Left ventricle myocardium superior (tissue), 1 donor: Measurements from ENCODE around the gene C4B. TPM values are rescaled to one million over a fixed set of nuclear protein-coding genes. Genes with fewer than 3 reads are reported as not detected.
"Not testable (repeated sequence)": the region's sequence is repeated elsewhere in the genome, so short reads cannot be mapped to it uniquely, and the experiment has no call there.

Source experiments
- ATAC-seq: fragments of 200-7000 bp; cut with Tn5 transposase; one replicate; pipeline ENCODE4 v1.9.1; 2020; ENCODE audit warnings: mild to moderate bottlenecking, moderate library complexity
- DNase-seq: peaks from one replicate; pipeline ENCODE4 v3.0.0-alpha.2; 2020
- intact Hi-C: fragments of 100-400 bp; cut with micrococcal nuclease; formaldehyde crosslinking; loops from one replicate; pipeline ENCODE4 v1.11.0; 2022
- total RNA-seq: library from RNA; stranded (reverse); fragmentation: NEBNext Ultra II Directional; extraction: Animal tissue kit (Norgen Biotek cat#: 25700); gene quantifications from one replicate; pipeline ENCODE4 v1.2.1, GENCODE V29; 2021
- donor health status: DM: no; HTN: yes; CAD: no; lungs with severe emphysema.

Gene C4B
- total RNA-seq, 1 donor from 2014 or later, result 84.0 TPM

- ATAC-seq, intact Hi-C loops: not testable (repeated sequence)
These were observed 857 bp upstream of the C4B start for GRCh38 chr6:32013738-32014137.

DNA sequence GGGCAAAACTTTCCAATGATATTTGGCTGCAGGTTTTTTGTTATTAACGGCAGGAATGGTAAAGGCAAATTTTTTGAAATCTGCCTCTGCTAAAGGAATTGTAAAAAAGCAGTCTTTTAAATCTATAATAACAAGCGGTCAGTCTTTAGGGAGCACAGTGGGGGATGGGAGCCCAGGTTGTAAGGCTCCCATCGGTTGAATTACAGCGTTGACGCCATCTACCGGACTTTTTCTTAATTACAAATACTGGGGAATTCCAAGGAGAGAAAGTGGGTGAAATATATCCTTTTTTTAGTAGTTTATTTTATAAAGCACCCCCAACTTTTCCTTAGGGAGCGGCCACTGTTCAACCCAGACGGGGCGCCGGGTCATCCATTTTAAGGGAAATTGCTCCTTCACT, 7.5 kb downstream of the C4B start:
- ATAC-seq, DNase-seq, intact Hi-C loops: not testable (repeated sequence)

More at GRCh38 chr6:32013738-32014137, 857 bp upstream of the C4B start:
- DNase-seq, result not testable (repeated sequence)

GRCh38 chr6:32028631-32029030, 14.0 kb downstream of the C4B start:
- ATAC-seq, intact Hi-C loops, DNase-seq: not testable (repeated sequence)

GRCh38 chr6:32029553-32029952, 15.0 kb downstream of the C4B start:
- DNase-seq, intact Hi-C loops, ATAC-seq: not testable (repeated sequence)

DNA sequence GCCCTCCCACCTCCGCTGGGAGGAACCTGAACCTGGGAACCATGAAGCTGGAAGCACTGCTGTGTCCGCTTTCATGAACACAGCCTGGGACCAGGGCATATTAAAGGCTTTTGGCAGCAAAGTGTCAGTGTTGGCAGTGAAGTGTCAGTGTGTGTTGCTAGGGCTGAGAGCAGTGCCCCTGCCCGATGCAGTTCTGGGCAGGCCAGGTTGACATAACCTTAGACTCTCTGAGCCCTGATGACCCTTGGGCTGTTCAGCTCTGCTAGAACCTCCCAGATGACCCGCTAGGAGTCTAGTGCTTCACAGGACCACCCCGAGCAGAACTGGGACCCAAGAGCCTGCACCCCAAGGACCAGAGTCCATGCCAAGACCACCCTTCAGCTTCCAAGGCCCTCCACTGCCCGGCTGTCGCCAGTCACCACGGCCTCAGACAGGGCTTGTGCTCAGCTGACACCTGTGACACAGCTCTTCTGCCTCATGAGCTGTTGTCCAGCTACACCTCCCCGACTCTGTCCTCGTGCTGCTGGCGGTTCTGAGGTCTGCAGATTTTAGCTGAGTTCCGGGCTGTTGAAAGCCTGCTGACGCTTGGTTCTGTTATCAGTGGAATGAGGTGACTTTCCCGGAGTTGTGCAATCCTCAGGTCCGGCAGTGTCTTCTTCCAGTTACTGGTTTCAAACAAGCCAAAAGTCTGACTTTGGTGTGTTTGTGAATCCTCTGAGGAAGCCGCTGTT, 20.9 kb downstream of the C4B start:
- DNase-seq, intact Hi-C loops: not testable (repeated sequence)
- ATAC-seq, result peak; percentile 43

DNA sequence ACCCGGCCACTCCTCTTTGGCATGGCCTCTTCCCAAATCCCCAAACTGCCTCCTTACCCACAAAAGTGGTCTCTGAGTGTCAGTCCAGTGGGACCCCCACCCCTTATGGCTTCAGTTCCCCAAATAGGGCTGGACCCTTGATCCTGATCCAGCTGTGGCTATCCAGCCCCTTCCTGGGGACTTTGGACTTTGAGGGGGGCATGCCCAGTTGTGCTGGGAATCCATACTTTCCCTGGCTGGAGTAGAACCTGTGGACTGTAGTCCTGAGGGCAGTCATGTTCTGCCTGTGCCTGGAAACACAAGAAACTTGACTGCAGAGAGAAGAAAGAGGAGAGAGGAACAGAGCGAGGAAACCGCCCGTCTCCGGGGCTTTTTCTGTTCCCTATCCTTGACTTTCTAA, 22.5 kb downstream of the C4B start:
- ATAC-seq, DNase-seq, intact Hi-C loops: not testable (repeated sequence)

DNA sequence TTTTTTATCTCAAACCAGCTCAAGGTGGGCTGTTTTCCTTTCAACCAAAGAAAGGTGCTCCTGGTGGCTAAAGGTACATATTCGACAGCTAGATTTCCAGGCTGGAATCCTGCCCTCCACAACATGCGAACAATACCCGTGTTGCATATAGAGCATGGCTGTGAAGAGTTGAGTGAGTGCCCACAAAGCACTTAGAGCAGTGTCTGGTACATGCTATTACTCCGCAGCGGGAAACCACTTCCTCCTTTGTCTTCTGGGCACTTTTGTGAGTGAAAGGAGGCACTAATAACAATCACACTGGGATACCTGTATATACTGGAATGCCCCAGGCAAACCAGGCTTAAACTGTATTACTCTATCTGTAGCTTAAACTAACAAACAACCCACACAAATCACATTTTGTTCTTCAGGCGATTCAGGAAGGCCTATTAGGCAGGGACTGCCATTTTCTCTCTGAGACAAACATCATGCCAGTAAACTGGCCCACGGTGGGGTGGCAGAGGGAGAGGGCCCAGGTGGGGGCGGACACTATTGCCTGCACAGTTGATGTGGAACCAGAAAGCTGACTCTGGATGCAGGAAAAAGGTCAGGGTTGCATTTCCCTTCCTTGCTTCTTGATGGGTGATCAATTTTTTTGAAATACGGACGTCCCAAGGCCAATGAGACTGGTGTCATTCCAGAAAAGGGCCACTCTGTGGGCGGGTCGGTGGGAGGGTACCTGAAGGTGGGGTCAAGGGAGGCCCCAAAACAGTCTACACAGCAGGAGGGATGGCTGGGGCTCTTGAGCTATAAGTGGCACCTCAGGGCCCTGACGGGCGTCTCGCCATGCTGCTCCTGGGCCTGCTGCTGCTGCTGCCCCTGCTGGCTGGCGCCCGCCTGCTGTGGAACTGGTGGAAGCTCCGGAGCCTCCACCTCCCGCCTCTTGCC, 23.3 kb downstream of the C4B start, which contains the start of gene CYP21A2:
TSS of gene CYP21A2 (plus strand) at position 818 of the 927 bp plus-strand sequence. CDS start at position 826, 8 bp downstream.
- peak; percentile 30 for DNase-seq
- ATAC-seq, intact Hi-C loops: not testable (repeated sequence)

- DNase-seq, ATAC-seq, intact Hi-C loops: not testable (repeated sequence)
These were observed 24.3 kb downstream of the C4B start for GRCh38 chr6:32038878-32039277.

- DNase-seq, result peak; percentile 27
- intact Hi-C loops, ATAC-seq: not testable (repeated sequence)
These were observed 25.0 kb downstream of the C4B start for GRCh38 chr6:32039321-32040274.

DNA sequence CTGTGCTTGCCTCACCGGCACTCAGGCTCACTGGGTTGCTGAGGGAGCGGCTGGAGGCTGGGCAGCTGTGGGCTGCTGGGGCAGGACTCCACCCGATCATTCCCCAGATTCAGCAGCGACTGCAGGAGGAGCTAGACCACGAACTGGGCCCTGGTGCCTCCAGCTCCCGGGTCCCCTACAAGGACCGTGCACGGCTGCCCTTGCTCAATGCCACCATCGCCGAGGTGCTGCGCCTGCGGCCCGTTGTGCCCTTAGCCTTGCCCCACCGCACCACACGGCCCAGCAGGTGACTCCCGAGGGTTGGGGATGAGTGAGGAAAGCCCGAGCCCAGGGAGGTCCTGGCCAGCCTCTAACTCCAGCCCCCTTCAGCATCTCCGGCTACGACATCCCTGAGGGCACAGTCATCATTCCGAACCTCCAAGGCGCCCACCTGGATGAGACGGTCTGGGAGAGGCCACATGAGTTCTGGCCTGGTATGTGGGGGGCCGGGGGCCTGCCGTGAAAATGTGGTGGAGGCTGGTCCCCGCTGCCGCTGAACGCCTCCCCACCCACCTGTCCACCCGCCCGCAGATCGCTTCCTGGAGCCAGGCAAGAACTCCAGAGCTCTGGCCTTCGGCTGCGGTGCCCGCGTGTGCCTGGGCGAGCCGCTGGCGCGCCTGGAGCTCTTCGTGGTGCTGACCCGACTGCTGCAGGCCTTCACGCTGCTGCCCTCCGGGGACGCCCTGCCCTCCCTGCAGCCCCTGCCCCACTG, 25.9 kb downstream of the C4B start:
- intact Hi-C loops, result not testable (repeated sequence)
- peak; percentile 4 for ATAC-seq

GRCh38 chr6:32041050-32041321, 26.4 kb downstream of the C4B start:
- intact Hi-C loops, ATAC-seq, DNase-seq: not testable (repeated sequence)

More for the DNA sequence above, 25.9 kb downstream of the C4B start:
- DNase-seq, result not testable (repeated sequence)

DNA sequence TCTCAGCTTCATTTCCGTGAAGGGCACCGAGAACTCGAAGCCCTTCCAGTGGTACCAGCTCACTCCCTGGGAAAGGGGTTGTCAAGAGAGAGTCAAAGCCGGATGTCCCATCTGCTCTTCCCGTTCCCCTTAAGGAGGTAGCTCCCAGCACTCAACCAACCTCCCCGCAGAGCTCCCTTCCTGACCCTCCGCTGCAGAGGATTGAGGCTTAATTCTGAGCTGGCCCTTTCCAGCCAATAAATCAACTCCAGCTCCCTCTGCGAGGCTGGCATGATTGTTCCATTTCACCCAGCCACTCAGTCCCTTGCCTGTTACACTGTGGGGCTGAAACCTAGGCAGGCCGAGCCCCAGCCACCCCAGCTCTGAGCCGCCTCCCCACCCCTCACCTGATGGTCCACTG, 26.8 kb downstream of the C4B start:
- DNase-seq, intact Hi-C loops, ATAC-seq: not testable (repeated sequence)

DNA sequence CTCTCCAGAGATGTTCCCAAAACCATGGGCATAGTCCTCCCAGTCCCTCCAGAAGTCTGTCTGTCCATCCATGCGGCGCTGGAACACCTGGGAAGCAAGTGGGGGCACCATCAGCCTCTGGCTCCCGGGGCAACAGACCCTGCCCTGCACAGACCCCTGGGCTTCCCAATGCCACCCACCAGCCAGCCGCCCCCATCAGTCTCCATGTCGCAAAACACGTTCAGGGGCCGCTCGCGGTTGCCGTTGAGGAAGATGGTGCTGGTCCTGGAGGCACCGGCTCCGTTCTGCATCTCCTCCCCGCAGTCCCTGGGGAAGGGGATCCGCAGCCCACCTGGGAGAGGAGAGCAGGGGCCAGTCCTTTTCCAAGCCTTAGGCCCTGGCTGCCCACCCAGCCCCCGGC, 27.7 kb downstream of the C4B start:
- ATAC-seq, DNase-seq, intact Hi-C loops: not testable (repeated sequence)

DNA sequence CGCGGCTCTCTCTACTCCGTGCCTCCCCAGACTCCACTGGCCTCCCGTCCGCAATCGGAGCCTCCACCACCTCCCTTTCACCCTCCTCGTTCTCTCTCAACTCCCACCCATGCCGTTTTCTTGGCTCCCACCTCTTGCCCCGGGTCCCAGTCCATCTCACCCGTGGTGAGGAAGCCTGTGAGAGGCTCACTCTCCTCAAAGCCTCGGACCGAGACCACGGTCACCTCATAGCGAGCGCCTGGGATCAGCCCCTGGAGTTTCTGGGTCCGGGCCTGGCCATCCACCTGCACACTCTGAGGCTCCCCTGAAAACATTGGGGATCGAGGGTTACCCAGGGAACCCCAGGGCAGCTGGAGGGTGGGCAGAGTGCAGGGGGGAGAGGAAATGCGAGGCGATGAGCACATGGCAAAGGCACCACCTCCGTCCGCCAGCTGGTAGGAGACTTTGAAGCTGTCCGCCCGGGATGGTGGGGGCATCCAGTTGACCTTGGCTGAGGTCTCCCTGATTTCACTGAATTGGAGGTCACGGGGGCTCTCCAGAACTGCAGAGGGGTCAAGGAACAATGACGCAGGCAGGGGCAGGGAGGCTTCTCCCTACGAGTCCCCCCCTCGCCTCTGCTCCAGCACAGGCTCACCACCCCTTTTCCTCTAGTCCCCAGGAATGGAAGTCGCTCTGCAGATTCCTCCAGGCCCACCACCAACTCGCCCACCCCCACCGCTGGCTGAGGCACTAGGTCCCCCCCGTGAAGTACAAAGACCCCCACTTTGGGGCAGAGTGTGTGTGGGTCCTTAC, 29.2 kb downstream of the C4B start:
- DNase-seq, ATAC-seq, intact Hi-C loops: not testable (repeated sequence)

GRCh38 chr6:32044916-32045315, 30.3 kb downstream of the C4B start:
- DNase-seq, ATAC-seq, intact Hi-C loops: not testable (repeated sequence)

- no peak for DNase-seq
- intact Hi-C loops, result no loop called here
These were observed 31.3 kb downstream of the C4B start for GRCh38 chr6:32045811-32046449.

More at GRCh38 chr6:32045811-32046449, 31.3 kb downstream of the C4B start:
- ATAC-seq, result peak; percentile 24
